ENCODE results near the gene TMEM11.

TMEM11 gene

DNA sequence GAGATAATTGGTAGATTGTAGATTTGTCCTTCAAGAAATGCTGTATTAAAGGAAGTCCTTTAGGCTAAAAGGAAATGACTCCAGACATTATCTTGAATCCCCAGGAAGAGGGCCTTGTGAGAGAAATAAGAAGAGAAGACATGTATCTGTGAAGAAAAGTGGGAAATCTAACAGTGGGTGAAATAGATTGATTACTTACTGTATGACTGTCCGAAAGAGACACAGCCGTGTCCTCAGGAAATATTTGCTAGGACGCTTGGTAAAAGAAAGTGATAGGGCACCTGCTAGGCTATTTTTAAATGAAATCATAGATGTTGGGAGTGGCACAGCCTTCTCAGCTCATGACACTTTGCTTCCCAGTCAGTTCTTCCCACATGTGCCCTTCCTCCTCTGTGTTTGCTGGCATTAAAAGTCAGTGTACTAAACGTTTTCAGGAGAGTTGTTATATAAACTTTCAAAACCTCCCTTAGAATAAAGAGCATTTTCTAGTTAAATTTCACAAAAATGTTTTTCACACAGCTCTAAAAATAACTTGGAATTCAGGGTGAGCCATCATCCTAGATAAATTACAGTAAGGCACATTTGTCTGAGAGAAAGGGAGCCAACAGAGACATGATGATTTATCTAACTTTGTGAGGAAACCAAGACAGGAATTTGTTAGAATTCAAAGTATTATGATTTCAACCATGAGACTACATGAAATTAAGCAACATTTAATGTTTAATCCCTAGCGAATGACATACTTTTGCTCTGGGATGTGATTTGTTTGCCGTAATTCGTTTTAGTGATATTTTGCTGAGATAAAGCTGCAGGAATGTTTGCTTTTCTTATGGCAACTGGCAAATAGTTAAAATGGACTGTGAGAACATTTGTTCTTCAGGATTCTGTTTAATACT is 52.2 kb downstream of the TMEM11 start:
- DNase-seq (ENCODE audit: low read depth), result peak; percentile 92
- TF ChIP-seq, protein P1, sequence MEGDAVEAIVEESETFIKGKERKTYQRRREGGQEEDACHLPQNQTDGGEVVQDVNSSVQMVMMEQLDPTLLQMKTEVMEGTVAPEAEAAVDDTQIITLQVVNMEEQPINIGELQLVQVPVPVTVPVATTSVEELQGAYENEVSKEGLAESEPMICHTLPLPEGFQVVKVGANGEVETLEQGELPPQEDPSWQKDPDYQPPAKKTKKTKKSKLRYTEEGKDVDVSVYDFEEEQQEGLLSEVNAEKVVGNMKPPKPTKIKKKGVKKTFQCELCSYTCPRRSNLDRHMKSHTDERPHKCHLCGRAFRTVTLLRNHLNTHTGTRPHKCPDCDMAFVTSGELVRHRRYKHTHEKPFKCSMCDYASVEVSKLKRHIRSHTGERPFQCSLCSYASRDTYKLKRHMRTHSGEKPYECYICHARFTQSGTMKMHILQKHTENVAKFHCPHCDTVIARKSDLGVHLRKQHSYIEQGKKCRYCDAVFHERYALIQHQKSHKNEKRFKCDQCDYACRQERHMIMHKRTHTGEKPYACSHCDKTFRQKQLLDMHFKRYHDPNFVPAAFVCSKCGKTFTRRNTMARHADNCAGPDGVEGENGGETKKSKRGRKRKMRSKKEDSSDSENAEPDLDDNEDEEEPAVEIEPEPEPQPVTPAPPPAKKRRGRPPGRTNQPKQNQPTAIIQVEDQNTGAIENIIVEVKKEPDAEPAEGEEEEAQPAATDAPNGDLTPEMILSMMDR (IDR thresholded peaks at IDR 0.05; ENCODE audit: control insufficient read depth, insufficient read depth, low read depth, low read length, missing control alignments), result no peak
- no peak overlapping the region for H3K4me3 ChIP-seq (ENCODE audit: control insufficient read depth, low read depth, low read length)

DNA sequence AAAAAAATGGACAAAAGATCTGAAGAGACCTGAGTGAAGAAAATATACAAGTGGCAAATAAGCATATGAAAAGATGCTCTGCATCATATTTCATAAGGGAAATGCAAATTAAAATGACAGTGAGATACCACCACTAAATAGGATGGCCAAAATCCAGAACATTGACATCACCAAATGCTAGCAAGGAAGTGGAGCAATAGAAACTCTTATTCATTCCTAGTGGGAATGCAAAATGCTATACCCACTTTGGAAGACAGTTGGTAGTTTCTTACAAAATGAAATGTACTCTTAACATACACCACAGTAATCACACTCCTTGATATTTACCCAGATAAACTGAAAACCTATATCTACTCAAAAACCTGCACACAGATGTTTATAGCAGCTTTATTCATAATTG is 53.6 kb downstream of the TMEM11 start:
- H3K4me3 ChIP-seq (ENCODE audit: control insufficient read depth, low read depth, low read length), result no peak overlapping the region
- TF ChIP-seq, protein P1 (IDR thresholded peaks at IDR 0.05; ENCODE audit: control insufficient read depth, insufficient read depth, low read depth, low read length, missing control alignments), result no peak
- DNase-seq (ENCODE audit: low read depth), result no peak

DNA sequence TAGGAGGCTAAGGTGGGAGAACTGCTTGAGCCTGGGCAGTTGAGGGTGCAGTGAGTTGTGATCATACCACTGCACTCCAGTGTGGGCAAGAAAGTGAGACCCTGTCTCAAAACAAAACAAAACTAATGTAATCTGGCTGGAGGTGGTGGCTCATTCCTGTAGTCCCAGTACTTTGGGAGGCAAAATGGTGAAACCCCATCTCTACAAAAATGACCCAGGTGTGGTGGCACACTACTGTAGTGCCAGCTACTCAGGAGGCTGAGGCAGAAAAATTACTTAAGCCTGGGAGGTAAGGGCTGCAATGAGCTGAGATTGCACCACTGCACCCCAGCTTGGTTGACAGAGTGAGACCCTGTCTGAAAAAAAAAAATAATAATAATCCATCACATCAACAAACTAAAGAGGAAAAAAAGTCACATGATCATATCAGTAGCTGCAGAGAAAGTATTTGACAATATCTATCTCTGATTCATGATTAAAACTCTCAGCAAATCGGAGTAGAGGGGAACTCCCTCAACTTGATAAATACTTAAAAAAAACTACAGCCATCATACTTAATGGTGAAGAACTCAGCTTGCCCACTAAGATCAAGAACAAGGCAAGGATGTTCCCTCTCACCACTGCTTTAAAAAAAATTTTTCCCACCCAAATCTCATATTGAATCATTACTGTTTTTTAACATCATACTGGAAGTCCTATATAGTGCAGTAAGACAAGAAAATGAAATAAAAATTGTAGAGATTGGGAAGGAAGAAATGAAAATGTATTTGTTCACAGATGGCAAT is 56.2 kb downstream of the TMEM11 start:
- no peak overlapping the region for H3K4me3 ChIP-seq (ENCODE audit: control insufficient read depth, low read depth, low read length)
- TF ChIP-seq, protein P1 (IDR thresholded peaks at IDR 0.05; ENCODE audit: control insufficient read depth, insufficient read depth, low read depth, low read length, missing control alignments), result no peak
- no peak for DNase-seq (ENCODE audit: low read depth)

DNA sequence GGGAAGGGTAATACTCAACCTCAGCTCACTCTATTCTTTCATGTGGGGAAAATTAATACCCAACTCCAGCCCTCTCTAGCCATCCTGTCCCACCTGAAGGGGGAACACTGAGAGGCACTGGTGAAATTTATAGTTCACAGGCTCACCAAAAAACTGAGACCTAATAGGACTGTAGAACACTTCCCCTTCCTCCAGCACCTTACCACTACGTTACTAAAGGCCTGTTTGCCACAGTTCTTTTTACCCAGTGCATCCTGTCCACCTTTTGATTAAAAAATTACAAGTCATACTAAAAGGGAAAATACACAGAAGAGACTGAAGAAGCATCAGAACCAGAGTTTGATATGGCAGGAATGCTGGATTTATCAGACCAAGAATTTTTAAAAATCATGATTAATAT is 61.2 kb downstream of the TMEM11 start:
- DNase-seq (ENCODE audit: low read depth), result no peak
- TF ChIP-seq, protein P1 (IDR thresholded peaks at IDR 0.05; ENCODE audit: control insufficient read depth, insufficient read depth, low read depth, low read length, missing control alignments), result no peak
- H3K4me3 ChIP-seq (ENCODE audit: control insufficient read depth, low read depth, low read length), result no peak overlapping the region

DNA sequence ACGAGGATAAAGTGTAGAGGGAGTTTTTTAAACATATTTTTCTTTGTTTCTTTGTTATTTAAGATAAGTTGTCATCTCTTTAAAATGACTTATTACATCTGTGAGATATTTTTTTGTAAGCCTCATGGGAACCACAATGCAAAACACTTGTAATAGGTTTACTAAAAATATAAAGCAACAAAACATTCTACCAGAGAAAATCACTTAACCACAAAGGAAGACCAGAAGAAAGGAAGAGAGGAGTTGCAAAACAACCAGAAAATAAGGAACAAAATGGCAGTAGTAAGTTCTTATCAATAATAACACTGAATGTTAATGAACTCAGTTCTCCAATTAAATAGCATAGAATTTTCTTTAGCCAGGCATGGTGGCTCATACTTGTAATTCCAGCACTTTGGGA is 64.3 kb downstream of the TMEM11 start:
- TF ChIP-seq, protein P1 (IDR thresholded peaks at IDR 0.05; ENCODE audit: control insufficient read depth, insufficient read depth, low read depth, low read length, missing control alignments), result no peak
- H3K4me3 ChIP-seq (ENCODE audit: control insufficient read depth, low read depth, low read length), result no peak overlapping the region
- DNase-seq (ENCODE audit: low read depth), result no peak
